Spleen (tissue), 11 donors: ENCODE data around the gene MYO18A. TPM values are rescaled to one million over a fixed set of nuclear protein-coding genes. Genes with fewer than 3 reads are reported as not detected.

Experiments
- DNase-seq: peaks from one replicate; pipeline ENCODE4 v3.0.0-alpha.2; 2020
- H3K27ac ChIP-seq, 8 donors: fragments of 200-600 bp; sonication (generic) in 7 of 8; 1 replicate in 4 of 8; 2 replicates in 4 of 8; pipeline versions ENCODE4 v1.5.0 to v1.8.0; 2016 to 2021; ENCODE audit warnings: inconsistent platforms in 4 of 8, mild to moderate bottlenecking in 4 of 8, moderate library complexity in 1 of 8
- H3K27me3 ChIP-seq, 7 donors: fragments of 200-600 bp; sonication (generic) in 6 of 7; replicated peaks in 1 of 7; 1 replicate in 4 of 7; 2 replicates in 3 of 7; pipeline versions ENCODE4 v1.5.0 to v1.8.0; 2016 to 2021; ENCODE audit warnings: inconsistent platforms in 3 of 7, mild to moderate bottlenecking in 1 of 7
- H3K36me3 ChIP-seq, 6 donors: fragments of 200-600 bp; sonication (generic) in 5 of 6; 1 replicate in 4 of 6; 2 replicates in 2 of 6; pipeline versions ENCODE4 v1.5.0 to v1.8.0; 2016 to 2021; ENCODE audit warnings: inconsistent platforms in 2 of 6
- H3K4me1 ChIP-seq, 6 donors: fragments of 200-600 bp; sonication (generic) in 5 of 6; 1 replicate in 3 of 6; 2 replicates in 3 of 6; pipeline versions ENCODE4 v1.5.0 to v1.8.0; 2016 to 2021; ENCODE audit warnings: inconsistent platforms in 3 of 6
- H3K4me3 ChIP-seq, 8 donors: fragments of 200-600 bp; sonication (generic) in 7 of 8; 1 replicate in 4 of 8; 2 replicates in 4 of 8; pipeline versions ENCODE4 v1.5.0 to v1.8.0; 2016 to 2021; ENCODE audit warnings: inconsistent platforms in 4 of 8, mild to moderate bottlenecking in 4 of 8, moderate library complexity in 2 of 8
- H3K9me3 ChIP-seq, 8 donors: fragments of 200-600 bp; sonication (generic) in 7 of 8; 1 replicate in 4 of 8; 2 replicates in 4 of 8; pipeline versions ENCODE4 v1.5.0 to v1.8.0; 2016 to 2021; ENCODE audit warnings: inconsistent platforms in 4 of 8
- CTCF ChIP-seq, 11 experiments: fragments of 200-600 bp in 7 of 11; fragments of 450-650 bp in 4 of 11; sonication (generic) in 4 of 11; IDR thresholded peaks in 8 of 11; conservative IDR thresholded peaks in 3 of 11; 1 replicate in 7 of 11; 2 replicates in 4 of 11; pipeline versions ENCODE4 v1.4.0 to v1.8.0; 2016 to 2021; ENCODE audit warnings: antibody characterized with exemption in 11 of 11, inconsistent platforms in 4 of 11, mild to moderate bottlenecking in 1 of 11
- POLR2A ChIP-seq, 3 donors: fragments of 450-650 bp; IDR thresholded peaks; one replicate each; pipeline ENCODE4 v1.5.1; 2017; ENCODE audit warnings: antibody characterized with exemption in 3 of 3, mild to moderate bottlenecking in 1 of 3
- POLR2AphosphoS5 ChIP-seq, 3 donors: sonication (generic); formaldehyde crosslinking; IDR thresholded peaks; one replicate each; pipeline ENCODE4 v1.5.1; 2017; ENCODE audit warnings: antibody characterized with exemption in 3 of 3
- WGBS, 5 donors: extraction: QIAGEN DNeasy Blood & Tissue Kit in 3 of 5; methylation state at CpG; one replicate each; pipeline versions ENCODE4 v1.1.5 to v1.1.7; 2013 to 2018; 5-methylcytosine and 5-hydroxymethylcytosine counted together
- intact Hi-C: fragments of 100-400 bp; cut with DNase I; formaldehyde crosslinking; loops from one replicate; pipeline ENCODE4 v1.15.0; 2023; ENCODE audit warnings: low total_unique reads
- polyA plus RNA-seq, 3 donors: library from polyadenylated mRNA; stranded (reverse); fragments of 200-250 nt; gene quantifications; one replicate each; pipeline ENCODE4 v1.2.1, GENCODE V29; 2013
- total RNA-seq, 7 donors: library from RNA; depleted of rRNA in 3 of 7; stranded (reverse); fragments of >200 nt in 3 of 7; fragmentation: NEBNext Ultra II Directional in 4 of 7; extraction: Animal tissue kit (Norgen Biotek cat#: 25700) in 4 of 7; gene quantifications; one replicate each; pipeline versions ENCODE4 v1.1.0 to v1.2.1, GENCODE V29; 2016 to 2021
- donor health status: healthy with polysubstance abuse.
- donor health status: DM: no; HTN: no; CAD: no; lungs with moderate emphysema.
- donor health status: DM: no; HTN: no; CAD: no.
- donor health status: Bipolar disorder and iron deficiency.
- donor health status: healthy.
- donor health status: DM: no; HTN: no; CAD: no.
- donor health status: DM: yes; HTN: yes; CAD: no.

Gene MYO18A
- total and polyA plus RNA-seq, 10 donors: 24.2 to 114 (median 68.0) TPM

- Histone ChIP-seq H3K36me3 (peaks cover 0 to 100% (median 77%) of the 10 kb centered on the region in 6 donors), H3K27me3 (no peaks in the 10 kb centered on the region), H3K4me1 (peaks cover 5 to 49% (median 18%) of the 10 kb centered on the region in 6 donors), H3K4me3 (no peak overlapping the region), H3K27ac (no peak overlapping the region), H3K9me3 (no peaks in the 10 kb centered on the region)
- WGBS, 5 donors: 96 to 97% (median 97%) methylated on average over 16 of the region's 16 CpGs
- TF ChIP-seq POLR2A (IDR thresholded peaks at IDR 0.05) (no peak), CTCF (IDR thresholded peaks at IDR 0.05 in 8 of 11, conservative IDR thresholded peaks at IDR 0.05 in 3 of 11) (no peak), POLR2AphosphoS5 (IDR thresholded peaks at IDR 0.05) (no peak)
- no peak for DNase-seq
- intact Hi-C loops: no loop called here
These were observed 69.8 kb downstream of the MYO18A start for GRCh38 chr17:29110372-29110757.

GRCh38 chr17:29109477-29110371 is 70.5 kb downstream of the MYO18A start:
- H3K4me1 ChIP-seq: peaks cover 5 to 49% (median 18%) of the 10 kb centered on the region in 6 donors
- DNase-seq: no peak
- no peak overlapping the region for H3K4me3 ChIP-seq
- TF ChIP-seq CTCF (IDR thresholded peaks at IDR 0.05 in 8 of 11, conservative IDR thresholded peaks at IDR 0.05 in 3 of 11) (no peak), POLR2AphosphoS5 (IDR thresholded peaks at IDR 0.05) (peak in 1 of 3 donors; percentile 26), POLR2A (IDR thresholded peaks at IDR 0.05) (no peak)
- no peaks in the 10 kb centered on the region for H3K9me3 ChIP-seq
- intact Hi-C loops: no loop called here
- H3K27ac ChIP-seq: no peak overlapping the region
- H3K36me3 ChIP-seq: peaks cover 0 to 100% (median 76%) of the 10 kb centered on the region in 6 donors
- 87 to 91% (median 90%) methylated on average over 25 to 32 of the region's 32 CpGs for WGBS, 5 donors
- no peaks in the 10 kb centered on the region for H3K27me3 ChIP-seq

GRCh38 chr17:29108823-29109476 is 71.2 kb downstream of the MYO18A start:
- no peak for DNase-seq
- intact Hi-C loops: no loop called here

More at GRCh38 chr17:29108823-29109476, 71.2 kb downstream of the MYO18A start:
- H3K27me3 ChIP-seq: no peaks in the 10 kb centered on the region
- no peak for TF ChIP-seq CTCF (IDR thresholded peaks at IDR 0.05 in 8 of 11, conservative IDR thresholded peaks at IDR 0.05 in 3 of 11)
- TF ChIP-seq POLR2AphosphoS5 (IDR thresholded peaks at IDR 0.05): no peak
- TF ChIP-seq POLR2A (IDR thresholded peaks at IDR 0.05): no peak
- H3K27ac ChIP-seq: no peak overlapping the region
- H3K4me1 ChIP-seq: peaks cover 5 to 43% (median 18%) of the 10 kb centered on the region in 6 donors
- no peak overlapping the region for H3K4me3 ChIP-seq
- 87 to 93% (median 88%) methylated on average over 10 of the region's 10 CpGs for WGBS, 5 donors
- no peaks in the 10 kb centered on the region for H3K9me3 ChIP-seq
- H3K36me3 ChIP-seq: peaks cover 0 to 100% (median 78%) of the 10 kb centered on the region in 6 donors
